WTC11 (cell line): ENCODE measurements around the gene FBXO9.

Experiments used
- CBFB ChIP-seq: sonication (generic); formaldehyde crosslinking; IDR thresholded peaks from 2 replicates; pipeline ENCODE4 v1.8.1; 2022; ENCODE audit warnings: mild to moderate bottlenecking, low read depth, missing genetic modification reagents
- CREB1 ChIP-seq: sonication (generic); formaldehyde crosslinking; IDR thresholded peaks from 2 replicates; pipeline ENCODE4 v1.8.0; 2023; ENCODE audit warnings: mild to moderate bottlenecking, missing genetic modification reagents
- E2F4 ChIP-seq: sonication (generic); formaldehyde crosslinking; IDR thresholded peaks from 2 replicates; pipeline ENCODE4 v1.8.1; 2022; ENCODE audit warnings: low read depth, mild to moderate bottlenecking, moderate library complexity, missing genetic modification reagents, borderline replicate concordance
- ELF4 ChIP-seq: sonication (generic); formaldehyde crosslinking; IDR thresholded peaks from 2 replicates; pipeline ENCODE4 v1.8.1; 2022; ENCODE audit warnings: low read depth, mild to moderate bottlenecking, moderate library complexity, missing genetic modification reagents
- ESRRA ChIP-seq: sonication (generic); formaldehyde crosslinking; IDR thresholded peaks from 2 replicates; pipeline ENCODE4 v1.8.1; 2022; ENCODE audit warnings: mild to moderate bottlenecking, missing genetic modification reagents, borderline replicate concordance
- FOXP4 ChIP-seq: sonication (generic); formaldehyde crosslinking; IDR thresholded peaks from 2 replicates; pipeline ENCODE4 v1.8.0; 2022; ENCODE audit warnings: mild to moderate bottlenecking, missing genetic modification reagents
- NFATC4 ChIP-seq: fragments of 250-450 bp; sonication (Bioruptor Pico); IDR thresholded peaks from 2 replicates; pipeline ENCODE4 v1.9.0; 2021; ENCODE audit warnings: mild to moderate bottlenecking
- TF ChIP-seq, protein P1 (sequence below): fragments of 200-600 bp; IDR thresholded peaks from 2 replicates; pipeline ENCODE4 v1.8.0; 2022; ENCODE audit warnings: antibody characterized with exemption
- TF ChIP-seq, protein P2 (sequence below): sonication (generic); formaldehyde crosslinking; IDR thresholded peaks from 2 replicates; pipeline ENCODE4 v1.8.1; 2023; ENCODE audit warnings: mild to moderate bottlenecking, missing genetic modification reagents, moderate library complexity

- TF ChIP-seq, protein P1, sequence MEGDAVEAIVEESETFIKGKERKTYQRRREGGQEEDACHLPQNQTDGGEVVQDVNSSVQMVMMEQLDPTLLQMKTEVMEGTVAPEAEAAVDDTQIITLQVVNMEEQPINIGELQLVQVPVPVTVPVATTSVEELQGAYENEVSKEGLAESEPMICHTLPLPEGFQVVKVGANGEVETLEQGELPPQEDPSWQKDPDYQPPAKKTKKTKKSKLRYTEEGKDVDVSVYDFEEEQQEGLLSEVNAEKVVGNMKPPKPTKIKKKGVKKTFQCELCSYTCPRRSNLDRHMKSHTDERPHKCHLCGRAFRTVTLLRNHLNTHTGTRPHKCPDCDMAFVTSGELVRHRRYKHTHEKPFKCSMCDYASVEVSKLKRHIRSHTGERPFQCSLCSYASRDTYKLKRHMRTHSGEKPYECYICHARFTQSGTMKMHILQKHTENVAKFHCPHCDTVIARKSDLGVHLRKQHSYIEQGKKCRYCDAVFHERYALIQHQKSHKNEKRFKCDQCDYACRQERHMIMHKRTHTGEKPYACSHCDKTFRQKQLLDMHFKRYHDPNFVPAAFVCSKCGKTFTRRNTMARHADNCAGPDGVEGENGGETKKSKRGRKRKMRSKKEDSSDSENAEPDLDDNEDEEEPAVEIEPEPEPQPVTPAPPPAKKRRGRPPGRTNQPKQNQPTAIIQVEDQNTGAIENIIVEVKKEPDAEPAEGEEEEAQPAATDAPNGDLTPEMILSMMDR = no peak
- no peak for TF ChIP-seq CREB1 (CRISPR knock-in tag)
- TF ChIP-seq CBFB (CRISPR knock-in tag) = no peak
- no peak for TF ChIP-seq ESRRA
- no peak for TF ChIP-seq ELF4 (CRISPR knock-in tag)
- TF ChIP-seq NFATC4 (CRISPR knock-in tag) = no peak
- TF ChIP-seq E2F4 (CRISPR knock-in tag) = no peak
- TF ChIP-seq FOXP4 (CRISPR knock-in tag) = no peak
- TF ChIP-seq, protein P2, sequence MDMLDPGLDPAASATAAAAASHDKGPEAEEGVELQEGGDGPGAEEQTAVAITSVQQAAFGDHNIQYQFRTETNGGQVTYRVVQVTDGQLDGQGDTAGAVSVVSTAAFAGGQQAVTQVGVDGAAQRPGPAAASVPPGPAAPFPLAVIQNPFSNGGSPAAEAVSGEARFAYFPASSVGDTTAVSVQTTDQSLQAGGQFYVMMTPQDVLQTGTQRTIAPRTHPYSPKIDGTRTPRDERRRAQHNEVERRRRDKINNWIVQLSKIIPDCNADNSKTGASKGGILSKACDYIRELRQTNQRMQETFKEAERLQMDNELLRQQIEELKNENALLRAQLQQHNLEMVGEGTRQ (CRISPR knock-in tag) = no peak
These were observed 21.1 kb upstream of the FBXO9 start for GRCh38 chr6:53044071-53044470.
